HG02588 (cell line): ENCODE results near the gene KCTD10.
"Not testable (repeated sequence)": the region's sequence is repeated elsewhere in the genome, so short reads cannot be mapped to it uniquely, and the experiment has no call there.

Experiments
- ATAC-seq: cut with Tn5 transposase; IDR thresholded peaks from one replicate; pipeline ENCODE4 v1.9.1; 2021; ENCODE audit warnings: mild to moderate bottlenecking, moderate library complexity; ENCODE audit not compliant: unreplicated experiment

Gene KCTD10

GRCh38 chr12:109423392-109423791, 53.7 kb downstream of the KCTD10 start:
- no peak for ATAC-seq

GRCh38 chr12:109422251-109422650, 54.8 kb downstream of the KCTD10 start:
- no peak for ATAC-seq

GRCh38 chr12:109421355-109422087, 55.6 kb downstream of the KCTD10 start:
- no peak for ATAC-seq

- ATAC-seq, result no peak
These were observed 58.1 kb downstream of the KCTD10 start for GRCh38 chr12:109418848-109419480.

- ATAC-seq, result not testable (repeated sequence)
These were observed 71.0 kb downstream of the KCTD10 start for GRCh38 chr12:109406147-109406546.

- ATAC-seq, result not testable (repeated sequence)
These were observed 72.3 kb downstream of the KCTD10 start for GRCh38 chr12:109404841-109405240.
